ENCODE data around the gene GPR75. TPM values are rescaled to one million over a fixed set of nuclear protein-coding genes. Genes with fewer than 3 reads are reported as not detected.

GPR75 gene
- total RNA-seq, 6 experiments from 2014 or later, result 1.1 to 3.3 (median 1.4) TPM

DNA sequence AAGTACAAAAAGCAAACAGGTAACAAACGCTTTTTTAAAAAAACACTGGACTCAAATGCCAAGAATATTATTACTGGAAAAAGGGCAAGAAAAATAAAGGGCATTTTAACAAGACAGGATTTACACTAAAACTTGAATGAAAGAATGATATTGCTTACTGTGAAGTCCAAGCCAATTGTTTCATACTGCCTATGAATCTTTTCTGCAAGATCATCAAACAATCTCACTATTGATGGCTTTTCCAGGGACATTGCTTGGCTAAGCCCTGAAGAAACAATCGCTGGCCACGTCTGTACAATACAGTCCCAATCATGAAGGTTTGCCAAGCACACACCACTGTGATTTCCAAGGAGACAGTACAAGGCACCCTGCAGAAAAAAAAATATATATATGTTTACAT, 41.4 kb upstream of the GPR75 start:
- no peaks in the 10 kb centered on the region for H3K27me3 ChIP-seq
- TF ChIP-seq, protein P1, sequence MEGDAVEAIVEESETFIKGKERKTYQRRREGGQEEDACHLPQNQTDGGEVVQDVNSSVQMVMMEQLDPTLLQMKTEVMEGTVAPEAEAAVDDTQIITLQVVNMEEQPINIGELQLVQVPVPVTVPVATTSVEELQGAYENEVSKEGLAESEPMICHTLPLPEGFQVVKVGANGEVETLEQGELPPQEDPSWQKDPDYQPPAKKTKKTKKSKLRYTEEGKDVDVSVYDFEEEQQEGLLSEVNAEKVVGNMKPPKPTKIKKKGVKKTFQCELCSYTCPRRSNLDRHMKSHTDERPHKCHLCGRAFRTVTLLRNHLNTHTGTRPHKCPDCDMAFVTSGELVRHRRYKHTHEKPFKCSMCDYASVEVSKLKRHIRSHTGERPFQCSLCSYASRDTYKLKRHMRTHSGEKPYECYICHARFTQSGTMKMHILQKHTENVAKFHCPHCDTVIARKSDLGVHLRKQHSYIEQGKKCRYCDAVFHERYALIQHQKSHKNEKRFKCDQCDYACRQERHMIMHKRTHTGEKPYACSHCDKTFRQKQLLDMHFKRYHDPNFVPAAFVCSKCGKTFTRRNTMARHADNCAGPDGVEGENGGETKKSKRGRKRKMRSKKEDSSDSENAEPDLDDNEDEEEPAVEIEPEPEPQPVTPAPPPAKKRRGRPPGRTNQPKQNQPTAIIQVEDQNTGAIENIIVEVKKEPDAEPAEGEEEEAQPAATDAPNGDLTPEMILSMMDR (IDR thresholded peaks at IDR 0.05), result no peak
- TF ChIP-seq POLR2A (IDR thresholded peaks at IDR 0.05), result no peak
- ATAC-seq (no peak), DNase-seq (no peak)
- 20% methylated on average over 1 of the region's 3 CpGs for WGBS (ENCODE audit: insufficient coverage, low coverage, low lambda C conversion rate, missing lambda C conversion rate)
- H3K4me1 ChIP-seq, result no peaks in the 10 kb centered on the region
- H3K27ac ChIP-seq, result no peak overlapping the region
- H3K36me3 ChIP-seq, result peaks cover 3 to 81% (median 21%) of the 10 kb centered on the region in 4 donors
- intact Hi-C loops (cut with DNase I), result no loop called here
- no peaks in the 10 kb centered on the region for H3K9me3 ChIP-seq
- no peak overlapping the region for H3K4me3 ChIP-seq

DNA sequence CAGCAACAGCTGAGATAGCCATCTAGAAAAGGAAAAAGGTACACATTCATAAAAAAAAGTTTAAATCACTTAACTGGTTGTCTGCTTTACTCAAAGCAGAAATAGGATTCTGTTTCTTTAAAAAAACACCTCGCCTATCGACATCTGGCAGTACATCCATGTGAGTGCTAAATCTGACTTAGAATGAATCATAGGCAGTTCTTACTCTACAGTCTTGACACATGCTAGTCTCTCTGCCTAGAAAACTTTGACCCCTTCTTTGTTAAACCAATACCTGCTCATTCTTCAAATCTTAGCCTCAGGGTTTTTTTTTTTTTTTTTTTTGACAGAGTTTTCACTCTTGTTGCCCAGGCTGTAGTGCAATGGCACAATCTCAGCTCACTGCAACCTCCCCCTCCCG, 37.1 kb upstream of the GPR75 start:
- ATAC-seq, result peak in 2 of 4 donors; percentile 67 to 95
- no peaks in the 10 kb centered on the region for H3K27me3 ChIP-seq
- TF ChIP-seq, protein P1 (IDR thresholded peaks at IDR 0.05), result no peak
- TF ChIP-seq POLR2A (IDR thresholded peaks at IDR 0.05), result no peak
- WGBS (ENCODE audit: insufficient coverage, low coverage, low lambda C conversion rate, missing lambda C conversion rate), result 46% methylated on average over 3 of the region's 3 CpGs
- H3K4me1 ChIP-seq, result no peaks in the 10 kb centered on the region
- no peak overlapping the region for H3K4me3 ChIP-seq
- H3K9me3 ChIP-seq, result no peaks in the 10 kb centered on the region
- DNase-seq, result no peak
- intact Hi-C loops (cut with DNase I), result no loop called here
- no peak overlapping the region for H3K27ac ChIP-seq
- peaks cover 0 to 78% (median 25%) of the 10 kb centered on the region in 4 donors for H3K36me3 ChIP-seq

DNA sequence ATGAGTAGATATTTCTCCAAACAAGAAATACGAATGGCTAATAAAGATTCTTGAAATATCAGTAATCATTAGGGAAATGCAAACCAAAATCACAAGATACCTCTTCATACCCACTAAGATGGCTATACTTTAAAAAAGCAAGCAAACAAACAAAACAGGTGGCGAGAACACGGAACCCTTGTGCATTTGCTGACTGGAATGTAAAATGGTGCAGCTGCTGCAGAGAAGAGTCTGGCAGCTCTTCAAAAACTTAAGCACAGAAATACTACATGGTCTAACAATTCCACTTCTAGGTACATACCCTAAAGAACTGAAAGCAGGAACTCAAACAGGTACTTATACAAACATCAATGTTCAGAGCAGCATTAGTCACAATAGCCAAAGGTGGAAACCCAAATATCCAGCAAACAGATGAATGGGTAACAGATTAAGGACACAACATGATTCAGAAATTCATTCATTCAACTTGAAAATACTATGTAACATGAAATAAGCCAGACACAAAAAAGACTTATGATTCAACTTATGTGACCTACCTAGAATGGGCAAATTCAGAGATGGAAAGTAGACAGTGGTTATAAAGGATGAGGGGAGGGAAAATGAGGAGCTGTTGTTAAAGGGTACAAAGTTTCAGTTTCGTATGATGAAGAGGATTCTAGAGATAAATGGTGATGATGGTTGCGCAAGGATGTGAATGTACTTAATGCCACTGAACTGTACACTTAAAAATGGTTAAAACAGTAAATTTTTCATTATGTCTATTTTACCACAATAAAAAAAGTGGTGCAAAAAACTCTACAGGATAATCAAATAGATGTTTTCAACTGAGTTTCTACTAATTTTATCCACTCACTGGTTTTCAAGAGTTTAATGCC, 26.9 kb upstream of the GPR75 start:
- Histone ChIP-seq H3K27me3 (no peaks in the 10 kb centered on the region), H3K27ac (no peak overlapping the region), H3K4me1 (no peaks in the 10 kb centered on the region), H3K36me3 (peaks cover 4 to 87% (median 28%) of the 10 kb centered on the region in 4 donors), H3K4me3 (no peak overlapping the region), H3K9me3 (no peaks in the 10 kb centered on the region)
- intact Hi-C loops (cut with DNase I), result no loop called here
- no peak for DNase-seq
- no peak for ATAC-seq
- TF ChIP-seq, protein P1 (IDR thresholded peaks at IDR 0.05), result no peak
- TF ChIP-seq POLR2A (IDR thresholded peaks at IDR 0.05), result no peak
- WGBS (ENCODE audit: insufficient coverage, low coverage, low lambda C conversion rate, missing lambda C conversion rate), result 91% methylated on average over 5 of the region's 5 CpGs

DNA sequence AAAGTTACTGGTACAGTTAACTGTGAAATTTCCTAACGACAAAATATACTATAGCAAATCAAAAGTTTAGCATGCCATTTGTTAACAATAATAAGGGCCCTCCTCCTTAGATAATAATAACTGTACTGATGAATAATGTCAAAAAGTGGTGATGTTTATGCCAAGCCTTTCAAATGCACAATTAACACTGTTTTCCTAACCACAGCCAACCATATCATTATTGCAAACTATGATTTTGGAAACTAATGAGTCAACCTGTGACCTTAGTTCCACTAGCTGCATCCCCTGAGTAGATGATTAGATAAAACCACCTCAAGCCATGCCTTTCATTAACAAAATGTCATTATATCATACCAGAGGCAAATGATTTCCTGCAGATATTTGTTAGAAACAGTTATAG, 25.1 kb upstream of the GPR75 start:
- no peak overlapping the region for H3K27ac ChIP-seq
- peaks cover 3 to 71% (median 21%) of the 10 kb centered on the region in 4 donors for H3K36me3 ChIP-seq
- ATAC-seq (no peak), DNase-seq (no peak)
- H3K9me3 ChIP-seq, result no peaks in the 10 kb centered on the region
- intact Hi-C loops (cut with DNase I), result no loop called here
- no peak for TF ChIP-seq POLR2A (IDR thresholded peaks at IDR 0.05)
- TF ChIP-seq, protein P1 (IDR thresholded peaks at IDR 0.05), result no peak
- 91% methylated on average over 1 of the region's 1 CpG for WGBS (ENCODE audit: insufficient coverage, low coverage, low lambda C conversion rate, missing lambda C conversion rate)
- H3K4me3 ChIP-seq, result no peak overlapping the region
- no peaks in the 10 kb centered on the region for H3K27me3 ChIP-seq
- no peaks in the 10 kb centered on the region for H3K4me1 ChIP-seq
